Muscle layer of duodenum (tissue), 2 donors: ENCODE data around the gene PTRHD1.

Experiments
- H3K27ac ChIP-seq: one replicate; pipeline ENCODE4 v1.7.0; 2013; ENCODE audit warnings: mild to moderate bottlenecking, low read length
- H3K27me3 ChIP-seq: one replicate; pipeline ENCODE4 v1.7.0; 2013; ENCODE audit warnings: low read depth, mild to moderate bottlenecking, control low read depth, low read length
- H3K36me3 ChIP-seq, 2 donors: one replicate each; pipeline ENCODE4 v1.7.0; 2013; ENCODE audit warnings: low read length in 2 of 2, control low read depth in 1 of 2, mild to moderate bottlenecking in 1 of 2; ENCODE audit not compliant: insufficient read depth in 2 of 2, control insufficient read depth in 1 of 2
- H3K4me1 ChIP-seq, 2 donors: one replicate each; pipeline ENCODE4 v1.7.0; 2013; ENCODE audit warnings: low read length in 2 of 2, mild to moderate bottlenecking in 2 of 2, control low read depth in 1 of 2, moderate library complexity in 1 of 2; ENCODE audit not compliant: insufficient read depth in 2 of 2, control insufficient read depth in 1 of 2
- H3K4me3 ChIP-seq, 2 donors: one replicate each; pipeline ENCODE4 v1.7.0; 2013; ENCODE audit warnings: low read length in 2 of 2, low read depth in 1 of 2, mild to moderate bottlenecking in 1 of 2
- H3K9me3 ChIP-seq, 2 donors: one replicate each; pipeline ENCODE4 v1.7.0; 2013; ENCODE audit warnings: low read length in 2 of 2, control low read depth in 1 of 2, mild to moderate bottlenecking in 1 of 2; ENCODE audit not compliant: control insufficient read depth in 1 of 2
- donor health status: healthy.

Gene PTRHD1

GRCh38 chr2:24744356-24744755 lies 48.8 kb downstream of the PTRHD1 start:
- H3K4me1 ChIP-seq = no peaks in the 10 kb centered on the region
- H3K9me3 ChIP-seq = no peaks in the 10 kb centered on the region
- no peaks in the 10 kb centered on the region for H3K27me3 ChIP-seq
- no peak overlapping the region for H3K4me3 ChIP-seq
- no peak overlapping the region for H3K27ac ChIP-seq
- H3K36me3 ChIP-seq = peaks cover 12 to 25% of the 10 kb centered on the region in 2 donors

- H3K27me3 ChIP-seq = no peaks in the 10 kb centered on the region
- no peak overlapping the region for H3K4me3 ChIP-seq
- H3K36me3 ChIP-seq = peaks cover 12 to 25% of the 10 kb centered on the region in 2 donors
- H3K4me1 ChIP-seq = no peaks in the 10 kb centered on the region
- H3K27ac ChIP-seq = no peak overlapping the region
- H3K9me3 ChIP-seq = no peaks in the 10 kb centered on the region
Measured at GRCh38 chr2:24743924-24744323, 49.3 kb downstream of the PTRHD1 start.

GRCh38 chr2:24742730-24743129 lies 50.5 kb downstream of the PTRHD1 start:
- H3K4me1 ChIP-seq = peaks cover 0 to 5% of the 10 kb centered on the region in 2 donors
- H3K4me3 ChIP-seq = no peak overlapping the region
- no peak overlapping the region for H3K27ac ChIP-seq
- H3K36me3 ChIP-seq = peaks cover 12 to 25% of the 10 kb centered on the region in 2 donors
- H3K27me3 ChIP-seq = no peaks in the 10 kb centered on the region
- H3K9me3 ChIP-seq = no peaks in the 10 kb centered on the region

GRCh38 chr2:24740142-24740541 lies 53.0 kb downstream of the PTRHD1 start:
- Histone ChIP-seq H3K4me3 (no peak overlapping the region), H3K4me1 (peaks cover 0 to 5% of the 10 kb centered on the region in 2 donors), H3K36me3 (peaks cover 12 to 18% of the 10 kb centered on the region in 2 donors), H3K9me3 (no peaks in the 10 kb centered on the region), H3K27me3 (no peaks in the 10 kb centered on the region), H3K27ac (no peak overlapping the region)
